HG02885 (cell line): Measurements from ENCODE around the gene LYRM4.

Source experiments
- ATAC-seq: cut with Tn5 transposase; IDR thresholded peaks from one replicate; pipeline ENCODE4 v1.9.1; 2021; ENCODE audit warnings: mild to moderate bottlenecking; ENCODE audit not compliant: unreplicated experiment, poor library complexity

LYRM4 gene

GRCh38 chr6:5108068-5108467 is 152.7 kb downstream of the LYRM4 start:
- ATAC-seq: no peak

- no peak for ATAC-seq
Observed at GRCh38 chr6:5107341-5107740, 153.4 kb downstream of the LYRM4 start.

- ATAC-seq: no peak
Observed at GRCh38 chr6:5105146-5105545, 155.6 kb downstream of the LYRM4 start.

- ATAC-seq: no peak
Observed at GRCh38 chr6:5104667-5105066, 156.1 kb downstream of the LYRM4 start.

GRCh38 chr6:5103250-5103649 is 157.5 kb downstream of the LYRM4 start:
- ATAC-seq: no peak

- no peak for ATAC-seq
Observed at GRCh38 chr6:5102267-5102970, 158.3 kb downstream of the LYRM4 start.

GRCh38 chr6:5100806-5101205 is 159.9 kb downstream of the LYRM4 start:
- ATAC-seq: no peak

GRCh38 chr6:5099537-5099936 is 161.2 kb downstream of the LYRM4 start:
- ATAC-seq: no peak

- ATAC-seq: no peak
Observed at GRCh38 chr6:5098501-5099270, 162.1 kb downstream of the LYRM4 start.

GRCh38 chr6:5096482-5096881 is 164.3 kb downstream of the LYRM4 start:
- ATAC-seq: no peak

GRCh38 chr6:5095236-5095635 is 165.5 kb downstream of the LYRM4 start:
- ATAC-seq: peak; percentile 74

GRCh38 chr6:5094327-5094726 is 166.4 kb downstream of the LYRM4 start:
- no peak for ATAC-seq

- no peak for ATAC-seq
Observed at GRCh38 chr6:5093231-5094015, 167.3 kb downstream of the LYRM4 start.

GRCh38 chr6:5091210-5092069 is 169.3 kb downstream of the LYRM4 start:
- ATAC-seq: no peak

GRCh38 chr6:5090603-5091002 is 170.1 kb downstream of the LYRM4 start:
- peak; percentile 32 for ATAC-seq

GRCh38 chr6:5089481-5090438 is 171.0 kb downstream of the LYRM4 start:
- ATAC-seq: no peak

- ATAC-seq: no peak
Observed at GRCh38 chr6:5088780-5089179, 172.0 kb downstream of the LYRM4 start.

- ATAC-seq: no peak
Observed at GRCh38 chr6:5087389-5087788, 173.4 kb downstream of the LYRM4 start.

GRCh38 chr6:5086294-5086890 is 174.4 kb downstream of the LYRM4 start:
- no peak for ATAC-seq
